ENCODE data around the gene CLIC4.

DNA sequence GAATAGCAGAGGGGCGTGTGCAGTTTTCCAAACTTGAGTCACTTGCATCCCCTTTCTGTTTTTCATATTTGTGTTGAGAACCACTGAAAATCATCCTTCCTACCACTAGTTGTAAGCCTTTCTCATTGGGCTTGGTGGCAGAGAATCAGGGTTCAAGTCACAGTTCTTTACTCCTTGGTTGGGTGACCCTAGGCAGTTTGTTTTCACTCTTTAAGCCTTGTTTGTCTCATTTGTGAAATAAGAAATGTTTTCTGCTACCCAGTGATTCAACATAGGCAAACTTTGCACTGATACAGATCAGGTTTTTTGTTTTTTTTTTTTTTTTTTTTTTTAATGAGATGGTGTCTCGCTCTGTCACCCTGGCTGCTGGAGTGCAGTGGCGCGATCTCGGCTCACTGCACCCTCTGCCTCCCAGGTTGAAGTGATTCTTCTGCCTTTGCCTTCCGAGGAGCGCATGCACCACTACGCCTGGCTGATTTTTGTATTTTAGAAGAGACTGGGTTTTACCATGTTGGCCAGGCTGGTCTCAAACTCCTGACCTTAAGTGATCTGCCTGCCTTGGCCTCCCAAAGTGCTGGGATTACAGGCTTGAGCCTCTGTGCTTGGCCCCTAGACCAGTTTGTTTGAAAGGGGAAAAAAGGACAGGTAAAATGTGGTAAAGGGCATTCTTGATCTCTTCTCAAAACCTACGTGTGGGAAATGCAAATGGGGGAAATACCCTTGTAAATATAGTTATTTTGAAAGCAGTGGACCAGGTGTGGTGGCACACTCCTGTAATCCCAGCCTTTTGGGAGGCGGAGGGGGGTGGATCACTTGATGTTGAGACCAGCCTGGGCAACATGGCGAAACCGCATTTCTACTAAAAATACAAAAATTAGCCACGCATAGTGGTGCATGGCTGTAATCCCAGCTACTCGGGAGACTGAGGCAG lies 3.2 kb downstream of the CLIC4 start:
- TF ChIP-seq, protein P1, sequence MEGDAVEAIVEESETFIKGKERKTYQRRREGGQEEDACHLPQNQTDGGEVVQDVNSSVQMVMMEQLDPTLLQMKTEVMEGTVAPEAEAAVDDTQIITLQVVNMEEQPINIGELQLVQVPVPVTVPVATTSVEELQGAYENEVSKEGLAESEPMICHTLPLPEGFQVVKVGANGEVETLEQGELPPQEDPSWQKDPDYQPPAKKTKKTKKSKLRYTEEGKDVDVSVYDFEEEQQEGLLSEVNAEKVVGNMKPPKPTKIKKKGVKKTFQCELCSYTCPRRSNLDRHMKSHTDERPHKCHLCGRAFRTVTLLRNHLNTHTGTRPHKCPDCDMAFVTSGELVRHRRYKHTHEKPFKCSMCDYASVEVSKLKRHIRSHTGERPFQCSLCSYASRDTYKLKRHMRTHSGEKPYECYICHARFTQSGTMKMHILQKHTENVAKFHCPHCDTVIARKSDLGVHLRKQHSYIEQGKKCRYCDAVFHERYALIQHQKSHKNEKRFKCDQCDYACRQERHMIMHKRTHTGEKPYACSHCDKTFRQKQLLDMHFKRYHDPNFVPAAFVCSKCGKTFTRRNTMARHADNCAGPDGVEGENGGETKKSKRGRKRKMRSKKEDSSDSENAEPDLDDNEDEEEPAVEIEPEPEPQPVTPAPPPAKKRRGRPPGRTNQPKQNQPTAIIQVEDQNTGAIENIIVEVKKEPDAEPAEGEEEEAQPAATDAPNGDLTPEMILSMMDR (IDR thresholded peaks at IDR 0.05; ENCODE audit: low read depth, low read length): no peak
- no peak for TF ChIP-seq EZH2phosphoT487 (IDR thresholded peaks at IDR 0.05; ENCODE audit: low read depth)

All from OCI-LY3 (cell line).